Loucy (cell line): ENCODE results near the gene DGKI.

Experiments used
- H2AFZ ChIP-seq: fragments of 200-600 bp; sonication (generic); 2 replicates; pipeline ENCODE4 v1.6.0; 2016; ENCODE audit warnings: antibody characterized with exemption, mild to moderate bottlenecking, low read length, moderate library complexity
- H3F3A ChIP-seq: fragments of 200-600 bp; 2 replicates; pipeline ENCODE4 v1.6.0; 2016; ENCODE audit warnings: antibody characterized with exemption, low read depth, mild to moderate bottlenecking
- H3K27me3 ChIP-seq: fragments of 200-600 bp; sonication (generic); 2 replicates; pipeline ENCODE4 v1.6.1; 2014; ENCODE audit warnings: low read length, mild to moderate bottlenecking; ENCODE audit not compliant: insufficient read depth, poor library complexity, severe bottlenecking
- H3K36me3 ChIP-seq: fragments of 200-600 bp; sonication (generic); 2 replicates; pipeline ENCODE4 v1.6.1; 2016; ENCODE audit warnings: low read length; ENCODE audit not compliant: insufficient read depth
- H3K4me1 ChIP-seq: fragments of 200-600 bp; sonication (generic); 2 replicates; pipeline ENCODE4 v1.5.1; 2014; ENCODE audit warnings: low read length, mild to moderate bottlenecking; ENCODE audit not compliant: insufficient read depth, poor library complexity, severe bottlenecking
- H3K4me2 ChIP-seq: fragments of 200-600 bp; sonication (generic); 2 replicates; pipeline ENCODE4 v1.6.0; 2014; ENCODE audit warnings: antibody characterized with exemption, low read length, low read depth, mild to moderate bottlenecking; ENCODE audit not compliant: poor library complexity, severe bottlenecking
- H3K4me3 ChIP-seq: fragments of 200-600 bp; sonication (generic); 2 replicates; pipeline ENCODE4 v1.5.1; 2014; ENCODE audit warnings: low read length, mild to moderate bottlenecking, mixed read lengths; ENCODE audit not compliant: poor library complexity, severe bottlenecking
- H3K79me2 ChIP-seq: fragments of 200-600 bp; sonication (generic); 2 replicates; pipeline ENCODE4 v1.6.1; 2014; ENCODE audit warnings: low read length; ENCODE audit not compliant: insufficient read depth
- H3K9ac ChIP-seq: fragments of 200-600 bp; sonication (generic); 2 replicates; pipeline ENCODE4 v1.6.0; 2014; ENCODE audit warnings: mild to moderate bottlenecking, low read depth, low read length, moderate library complexity; ENCODE audit not compliant: poor library complexity, severe bottlenecking
- H3K9me2 ChIP-seq: fragments of 200-600 bp; sonication (generic); replicated peaks from 2 replicates; pipeline ENCODE4 v1.6.1; 2016; ENCODE audit warnings: low read depth, low read length, mixed read lengths
- H3K9me3 ChIP-seq: fragments of 200-600 bp; sonication (generic); 2 replicates; pipeline ENCODE4 v1.6.1; 2014; ENCODE audit warnings: mild to moderate bottlenecking, antibody characterized with exemption, low read length, low read depth; ENCODE audit not compliant: insufficient read depth
- H4K20me1 ChIP-seq: fragments of 200-600 bp; sonication (generic); 2 replicates; pipeline ENCODE4 v1.6.0; 2014; ENCODE audit warnings: antibody characterized with exemption, low read length, mild to moderate bottlenecking; ENCODE audit not compliant: insufficient read depth, poor library complexity, severe bottlenecking
- CTCF ChIP-seq: fragments of 200-600 bp; sonication (generic); conservative IDR thresholded peaks from 2 replicates; pipeline ENCODE4 v1.5.1; 2014; ENCODE audit warnings: mild to moderate bottlenecking, antibody characterized with exemption, low read length
- EZH2phosphoT487 ChIP-seq: fragments of 200-600 bp; IDR thresholded peaks from 2 replicates; pipeline ENCODE4 v1.6.1; 2018; ENCODE audit warnings: antibody characterized with exemption, mild to moderate bottlenecking, moderate library complexity, borderline replicate concordance

DGKI gene

GRCh38 chr7:137891016-137891655 is 44.4 kb upstream of the DGKI start:
- Histone ChIP-seq H3K36me3 (peaks cover 80% of the 10 kb centered on the region; the same call in 1 of the 2 replicates), H3K9me3 (no peaks in the 10 kb centered on the region), H2AFZ (no peak overlapping the region), H3K9me2 (no peaks in the 10 kb centered on the region), H4K20me1 (no peaks in the 10 kb centered on the region), H3K79me2 (no peaks in the 10 kb centered on the region), H3K9ac (no peak overlapping the region), H3K27me3 (no peaks in the 10 kb centered on the region), H3K4me3 (no peak overlapping the region), H3K4me2 (no peak overlapping the region), H3K4me1 (no peaks in the 10 kb centered on the region), H3F3A (no peaks in the 10 kb centered on the region)
- no peak for TF ChIP-seq EZH2phosphoT487
- TF ChIP-seq CTCF = no peak

DNA sequence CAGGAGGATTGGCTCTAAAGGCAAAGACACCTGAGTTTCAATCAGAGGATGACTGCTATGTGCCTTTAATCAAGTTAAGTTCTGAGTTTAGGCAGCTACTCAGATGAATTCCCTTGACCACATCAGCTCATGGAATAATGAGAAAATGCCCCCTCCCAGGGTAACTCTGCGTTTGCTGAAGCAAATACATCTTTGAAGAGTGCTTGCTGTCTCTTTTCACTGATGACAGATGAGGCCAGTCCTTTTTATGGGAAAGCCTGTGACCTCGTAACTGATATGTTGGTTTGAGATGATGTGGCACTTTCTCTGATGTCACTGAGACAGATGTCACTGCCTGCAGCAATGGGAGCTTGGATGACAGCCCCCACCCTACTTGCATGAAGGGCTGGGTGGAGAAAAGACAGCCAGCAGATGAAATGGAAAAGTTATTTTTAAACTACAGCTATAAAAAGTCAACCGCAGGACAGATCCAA is 43.7 kb upstream of the DGKI start:
- Histone ChIP-seq H3K27me3 (no peaks in the 10 kb centered on the region), H4K20me1 (no peaks in the 10 kb centered on the region), H3K36me3 (peaks cover 79% of the 10 kb centered on the region; the same call in 1 of the 2 replicates), H3K4me1 (no peaks in the 10 kb centered on the region), H3K4me3 (no peak overlapping the region), H3K9ac (no peak overlapping the region), H2AFZ (no peak overlapping the region), H3F3A (no peaks in the 10 kb centered on the region), H3K4me2 (no peak overlapping the region), H3K79me2 (no peaks in the 10 kb centered on the region), H3K9me3 (no peaks in the 10 kb centered on the region), H3K9me2 (no peaks in the 10 kb centered on the region)
- TF ChIP-seq EZH2phosphoT487 = no peak
- no peak for TF ChIP-seq CTCF

DNA sequence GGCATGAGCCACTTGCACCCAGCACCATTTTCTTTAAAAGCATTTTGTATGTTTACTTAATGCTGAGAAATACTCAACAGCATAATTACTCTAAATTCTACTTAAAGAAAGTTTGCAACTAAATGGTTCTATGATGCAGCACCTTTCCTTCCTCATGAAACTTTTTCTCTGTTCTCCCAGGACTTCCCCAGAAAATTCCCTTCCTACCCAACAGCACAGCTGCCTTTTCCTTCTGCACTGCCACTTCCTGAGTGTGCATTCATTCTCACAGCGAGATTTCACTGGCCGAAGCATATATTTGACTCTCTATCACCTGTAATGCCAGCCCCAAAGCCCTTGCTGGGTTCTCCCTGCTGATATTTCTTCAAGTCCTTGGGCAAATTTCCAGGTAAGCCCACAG is 41.5 kb upstream of the DGKI start:
- no peak overlapping the region for H3K9ac ChIP-seq
- H3K27me3 ChIP-seq = no peaks in the 10 kb centered on the region
- H4K20me1 ChIP-seq = no peaks in the 10 kb centered on the region
- no peak for TF ChIP-seq EZH2phosphoT487
- no peak for TF ChIP-seq CTCF
- H3K79me2 ChIP-seq = no peaks in the 10 kb centered on the region
- H3F3A ChIP-seq = no peaks in the 10 kb centered on the region
- H2AFZ ChIP-seq = no peak overlapping the region
- peaks cover 80% of the 10 kb centered on the region; the same call in 1 of the 2 replicates for H3K36me3 ChIP-seq
- no peak overlapping the region for H3K4me3 ChIP-seq
- H3K9me2 ChIP-seq = no peaks in the 10 kb centered on the region
- no peaks in the 10 kb centered on the region for H3K9me3 ChIP-seq
- no peaks in the 10 kb centered on the region for H3K4me1 ChIP-seq
- H3K4me2 ChIP-seq = no peak overlapping the region
